Measurements from ENCODE around the gene ALDH16A1. TPM values are rescaled to one million over a fixed set of nuclear protein-coding genes. Genes with fewer than 3 reads are reported as not detected.

ALDH16A1 gene
- total and polyA plus RNA-seq, 2 donors: 28.5 to 51.6 TPM

DNA sequence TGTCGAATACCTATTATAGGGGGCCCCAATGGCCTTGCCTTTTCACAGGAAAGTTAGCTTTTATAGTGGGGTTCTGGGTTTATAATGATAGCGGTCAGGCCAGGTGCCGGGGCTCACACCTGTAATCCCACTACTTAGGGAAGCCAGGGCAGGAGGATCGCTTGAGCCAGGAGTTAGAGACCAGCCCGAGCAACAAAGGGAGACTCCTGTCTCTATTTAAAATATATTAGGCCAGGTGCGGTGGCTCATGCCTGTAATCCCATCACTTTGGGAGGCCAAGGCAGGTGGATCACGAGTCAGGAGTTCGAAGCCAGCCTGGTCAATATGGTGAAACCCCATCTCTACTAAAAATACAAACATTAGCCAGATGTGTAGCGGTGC, 50.5 kb downstream of the ALDH16A1 start:
- peaks cover 0 to 2% of the 10 kb centered on the region in 2 donors for H3K27me3 ChIP-seq (ENCODE audit: control insufficient read depth in 2 of 2, insufficient read depth in 1 of 2, low read length in 1 of 2)
- H3K4me1 ChIP-seq (ENCODE audit: control insufficient read depth in 2 of 2, insufficient read depth in 2 of 2, low read length in 2 of 2): peaks cover 12 to 56% of the 10 kb centered on the region in 2 donors
- H3K9me3 ChIP-seq (ENCODE audit: control insufficient read depth in 2 of 2, insufficient read depth in 1 of 2, low read length in 1 of 2): peaks cover 0 to 5% of the 10 kb centered on the region in 2 donors
- H3K4me3 ChIP-seq (ENCODE audit: low read length in 2 of 2): no peak overlapping the region
- DNase-seq (ENCODE audit: low read depth in 6 of 9, low spot score in 9 of 9): no peak
- peaks cover 12 to 18% of the 10 kb centered on the region in 2 donors for H3K36me3 ChIP-seq (ENCODE audit: control insufficient read depth in 2 of 2, insufficient read depth in 2 of 2, low read length in 1 of 2)
- WGBS: 92% methylated on average over 9 of the region's 9 CpGs
- H3K27ac ChIP-seq (ENCODE audit: low read depth in 1 of 2, low read length in 1 of 2): no peak overlapping the region

DNA sequence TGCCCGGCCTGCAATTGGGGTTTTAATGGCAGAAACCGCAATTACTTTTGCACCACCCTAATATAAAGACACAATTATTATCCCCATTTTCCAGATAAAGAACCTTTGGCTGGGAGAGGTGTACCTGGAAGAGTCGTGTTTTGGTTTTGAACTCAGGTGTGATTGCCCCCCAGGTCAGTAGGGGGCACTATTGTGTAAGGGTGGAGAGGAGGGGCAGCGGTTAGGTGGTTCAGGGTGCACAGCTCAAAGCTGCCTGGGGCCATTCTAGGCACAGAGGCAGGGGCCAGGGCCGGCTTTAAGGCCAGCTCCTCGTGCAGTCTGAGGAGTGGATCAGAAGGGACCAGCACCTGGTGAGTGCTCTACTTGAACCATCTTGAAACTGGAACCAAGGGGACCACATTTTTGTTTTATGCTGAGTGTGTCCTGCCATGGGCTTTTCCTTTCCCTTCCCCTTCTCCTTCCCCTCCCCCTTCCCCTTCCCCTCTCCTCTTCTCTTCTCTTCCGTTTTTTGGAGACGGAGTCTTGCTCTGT, 53.6 kb downstream of the ALDH16A1 start:
- H3K9me3 ChIP-seq (ENCODE audit: control insufficient read depth in 2 of 2, insufficient read depth in 1 of 2, low read length in 1 of 2): no peaks in the 10 kb centered on the region
- no peaks in the 10 kb centered on the region for H3K36me3 ChIP-seq (ENCODE audit: control insufficient read depth in 2 of 2, insufficient read depth in 2 of 2, low read length in 1 of 2)
- H3K4me3 ChIP-seq (ENCODE audit: low read length in 2 of 2): no peak overlapping the region
- H3K27me3 ChIP-seq (ENCODE audit: control insufficient read depth in 2 of 2, insufficient read depth in 1 of 2, low read length in 1 of 2): peaks cover 2 to 7% of the 10 kb centered on the region in 2 donors
- no peak overlapping the region for H3K27ac ChIP-seq (ENCODE audit: low read depth in 1 of 2, low read length in 1 of 2)
- peak in 7 of 9 donors; percentile 59 to 87 (median 74) for DNase-seq (ENCODE audit: low read depth in 6 of 9, low spot score in 9 of 9)
- peaks cover 2 to 32% of the 10 kb centered on the region in 2 donors for H3K4me1 ChIP-seq (ENCODE audit: control insufficient read depth in 2 of 2, insufficient read depth in 2 of 2, low read length in 2 of 2)
- WGBS: 26% methylated on average over 8 of the region's 8 CpGs

DNA sequence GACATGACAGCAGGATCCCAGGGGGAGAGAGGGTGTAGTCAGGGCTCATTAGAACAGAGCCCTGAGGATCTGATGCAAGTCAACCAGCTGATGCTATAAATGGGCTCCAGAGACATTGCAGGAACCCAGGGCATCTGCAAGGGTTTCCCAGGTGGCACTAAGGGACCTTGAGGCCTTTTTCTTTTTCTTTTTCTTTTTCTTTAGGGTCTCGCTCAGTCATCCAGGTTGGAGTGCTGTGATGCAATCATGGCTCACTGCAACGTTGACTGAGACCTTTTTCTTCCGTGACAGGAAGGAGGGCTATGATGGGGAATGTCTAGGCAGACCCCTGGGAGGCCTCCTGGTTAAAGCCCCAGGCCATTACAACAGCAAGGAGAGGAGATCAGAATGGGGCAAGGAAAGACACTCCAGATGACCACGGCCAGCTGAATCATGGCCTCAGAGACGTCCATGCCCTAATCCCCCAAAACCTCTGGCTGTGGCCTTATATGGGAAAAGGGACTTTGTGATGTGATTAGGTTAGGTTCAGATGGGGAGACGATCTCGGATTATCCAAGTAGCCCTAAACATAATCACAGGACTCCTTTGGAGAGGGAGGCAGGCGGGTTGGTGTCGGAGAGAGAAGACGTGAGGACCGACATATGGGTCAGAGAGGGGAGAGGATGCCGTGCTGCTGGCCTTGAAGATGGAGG, 54.9 kb downstream of the ALDH16A1 start:
- Histone ChIP-seq H3K4me1 (ENCODE audit: control insufficient read depth in 2 of 2, insufficient read depth in 2 of 2, low read length in 2 of 2) (peaks cover 2 to 32% of the 10 kb centered on the region in 2 donors), H3K36me3 (ENCODE audit: control insufficient read depth in 2 of 2, insufficient read depth in 2 of 2, low read length in 1 of 2) (no peaks in the 10 kb centered on the region), H3K4me3 (ENCODE audit: low read length in 2 of 2) (no peak overlapping the region), H3K9me3 (ENCODE audit: control insufficient read depth in 2 of 2, insufficient read depth in 1 of 2, low read length in 1 of 2) (no peaks in the 10 kb centered on the region), H3K27ac (ENCODE audit: low read depth in 1 of 2, low read length in 1 of 2) (no peak overlapping the region), H3K27me3 (ENCODE audit: control insufficient read depth in 2 of 2, insufficient read depth in 1 of 2, low read length in 1 of 2) (peaks cover 2 to 20% of the 10 kb centered on the region in 2 donors)
- WGBS: 95% methylated on average over 12 of the region's 12 CpGs
- DNase-seq (ENCODE audit: low read depth in 6 of 9, low spot score in 9 of 9): no peak

DNA sequence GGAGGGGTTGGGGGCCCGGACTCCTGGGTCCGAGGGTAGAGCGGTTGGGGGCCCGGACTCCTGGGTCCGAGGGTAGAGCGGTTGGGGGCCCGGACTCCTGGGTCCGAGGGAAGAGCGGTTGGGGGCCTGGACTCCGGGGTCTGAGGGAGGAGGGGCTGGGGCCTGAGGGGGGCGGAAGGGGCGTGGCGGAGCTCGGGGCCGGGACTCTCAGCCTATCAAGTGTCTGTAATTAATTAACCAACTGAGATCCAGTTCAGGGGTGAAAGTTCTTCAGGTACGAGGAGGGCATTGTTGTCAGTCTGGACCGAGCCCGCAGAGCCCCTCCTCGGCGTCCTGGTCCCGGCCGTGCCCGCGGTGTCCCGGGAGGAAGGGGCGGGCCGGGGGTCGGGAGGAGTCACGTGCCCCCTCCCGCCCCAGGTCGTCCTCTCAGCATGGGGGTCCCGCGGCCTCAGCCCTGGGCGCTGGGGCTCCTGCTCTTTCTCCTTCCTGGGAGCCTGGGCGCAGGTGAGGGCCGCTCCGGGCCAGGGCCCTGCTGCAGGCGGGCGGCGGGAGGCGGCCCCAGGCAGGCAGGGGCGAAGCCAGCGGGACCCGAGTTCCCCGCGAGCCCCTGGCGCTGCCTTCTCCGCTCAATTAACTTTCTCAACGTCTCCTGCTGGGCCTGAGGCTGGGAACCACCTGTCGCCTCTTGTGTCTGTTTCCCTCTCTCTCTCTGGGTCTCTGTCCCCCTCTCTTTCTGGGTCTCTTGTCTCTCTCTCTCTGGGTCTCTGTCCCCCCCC, 60.1 kb downstream of the ALDH16A1 start:
- peak overlapping the region; percentile 55 to 64 for H3K27ac ChIP-seq (ENCODE audit: low read depth in 1 of 2, low read length in 1 of 2)
- H3K4me1 ChIP-seq (ENCODE audit: control insufficient read depth in 2 of 2, insufficient read depth in 2 of 2, low read length in 2 of 2): peaks cover 3 to 36% of the 10 kb centered on the region in 2 donors
- peaks cover 0 to 33% of the 10 kb centered on the region in 2 donors for H3K27me3 ChIP-seq (ENCODE audit: control insufficient read depth in 2 of 2, insufficient read depth in 1 of 2, low read length in 1 of 2)
- DNase-seq (ENCODE audit: low read depth in 6 of 9, low spot score in 9 of 9): peak in 1 of 9 donors; percentile 51
- under 1% methylated on average over 50 of the region's 50 CpGs for WGBS
- H3K36me3 ChIP-seq (ENCODE audit: control insufficient read depth in 2 of 2, insufficient read depth in 2 of 2, low read length in 1 of 2): peaks cover 0 to 2% of the 10 kb centered on the region in 2 donors
- H3K9me3 ChIP-seq (ENCODE audit: control insufficient read depth in 2 of 2, insufficient read depth in 1 of 2, low read length in 1 of 2): no peaks in the 10 kb centered on the region
- H3K4me3 ChIP-seq (ENCODE audit: low read length in 2 of 2): peak overlapping the region; percentile 61 to 83

DNA sequence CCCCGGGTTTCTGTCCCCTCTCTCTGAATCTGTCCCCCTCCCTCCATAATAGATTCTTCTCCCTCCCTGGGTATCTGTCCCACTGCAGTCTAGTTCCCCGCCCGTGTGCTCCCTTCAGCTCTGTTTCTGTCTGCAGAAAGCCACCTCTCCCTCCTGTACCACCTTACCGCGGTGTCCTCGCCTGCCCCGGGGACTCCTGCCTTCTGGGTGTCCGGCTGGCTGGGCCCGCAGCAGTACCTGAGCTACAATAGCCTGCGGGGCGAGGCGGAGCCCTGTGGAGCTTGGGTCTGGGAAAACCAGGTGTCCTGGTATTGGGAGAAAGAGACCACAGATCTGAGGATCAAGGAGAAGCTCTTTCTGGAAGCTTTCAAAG, 60.7 kb downstream of the ALDH16A1 start:
- DNase-seq (ENCODE audit: low read depth in 6 of 9, low spot score in 9 of 9): no peak
- H3K4me3 ChIP-seq (ENCODE audit: low read length in 2 of 2): peak overlapping the region; percentile 61 to 83
- H3K36me3 ChIP-seq (ENCODE audit: control insufficient read depth in 2 of 2, insufficient read depth in 2 of 2, low read length in 1 of 2): peaks cover 0 to 2% of the 10 kb centered on the region in 2 donors
- WGBS: 75% methylated on average over 12 of the region's 12 CpGs
- H3K4me1 ChIP-seq (ENCODE audit: control insufficient read depth in 2 of 2, insufficient read depth in 2 of 2, low read length in 2 of 2): peaks cover 3 to 36% of the 10 kb centered on the region in 2 donors
- no peaks in the 10 kb centered on the region for H3K9me3 ChIP-seq (ENCODE audit: control insufficient read depth in 2 of 2, insufficient read depth in 1 of 2, low read length in 1 of 2)
- H3K27me3 ChIP-seq (ENCODE audit: control insufficient read depth in 2 of 2, insufficient read depth in 1 of 2, low read length in 1 of 2): peaks cover 0 to 33% of the 10 kb centered on the region in 2 donors
- peak overlapping the region; percentile 17 to 52 for H3K27ac ChIP-seq (ENCODE audit: low read depth in 1 of 2, low read length in 1 of 2)

DNA sequence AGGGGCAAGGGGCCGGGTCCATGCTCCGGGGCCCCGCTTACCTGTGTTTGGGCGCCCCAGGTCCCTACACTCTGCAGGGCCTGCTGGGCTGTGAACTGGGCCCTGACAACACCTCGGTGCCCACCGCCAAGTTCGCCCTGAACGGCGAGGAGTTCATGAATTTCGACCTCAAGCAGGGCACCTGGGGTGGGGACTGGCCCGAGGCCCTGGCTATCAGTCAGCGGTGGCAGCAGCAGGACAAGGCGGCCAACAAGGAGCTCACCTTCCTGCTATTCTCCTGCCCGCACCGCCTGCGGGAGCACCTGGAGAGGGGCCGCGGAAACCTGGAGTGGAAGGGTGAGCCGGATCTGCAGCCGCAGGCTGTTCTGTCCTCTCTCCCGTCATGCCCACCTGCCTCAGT, 61.1 kb downstream of the ALDH16A1 start:
- no peak for DNase-seq (ENCODE audit: low read depth in 6 of 9, low spot score in 9 of 9)
- Histone ChIP-seq H3K27me3 (ENCODE audit: control insufficient read depth in 2 of 2, insufficient read depth in 1 of 2, low read length in 1 of 2) (peaks cover 0 to 33% of the 10 kb centered on the region in 2 donors), H3K27ac (ENCODE audit: low read depth in 1 of 2, low read length in 1 of 2) (peak overlapping the region in 1 of 2 donors; percentile 13), H3K4me1 (ENCODE audit: control insufficient read depth in 2 of 2, insufficient read depth in 2 of 2, low read length in 2 of 2) (peaks cover 3 to 36% of the 10 kb centered on the region in 2 donors), H3K9me3 (ENCODE audit: control insufficient read depth in 2 of 2, insufficient read depth in 1 of 2, low read length in 1 of 2) (no peaks in the 10 kb centered on the region), H3K4me3 (ENCODE audit: low read length in 2 of 2) (peak overlapping the region; percentile 61 to 83), H3K36me3 (ENCODE audit: control insufficient read depth in 2 of 2, insufficient read depth in 2 of 2, low read length in 1 of 2) (peaks cover 0 to 2% of the 10 kb centered on the region in 2 donors)
- WGBS: 92% methylated on average over 21 of the region's 21 CpGs

DNA sequence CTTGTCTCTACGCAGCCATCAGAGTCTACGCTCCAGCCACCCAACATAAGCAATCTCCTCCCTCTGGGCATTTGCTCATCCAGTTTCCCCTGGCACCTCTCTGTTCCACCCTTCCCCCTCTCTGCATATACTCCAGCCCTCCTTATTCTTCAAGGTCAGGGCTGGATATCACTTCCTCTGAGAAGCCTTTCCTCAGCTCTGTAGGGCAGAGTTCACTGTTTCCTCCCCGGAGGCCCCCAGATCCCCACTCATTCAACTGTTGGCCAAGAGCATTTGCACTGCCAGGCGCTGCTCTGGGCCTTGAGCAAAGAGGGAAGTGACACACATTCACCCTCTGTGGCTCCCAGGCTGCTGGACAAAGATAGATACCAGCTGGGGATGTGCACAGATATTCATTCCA, 62.7 kb downstream of the ALDH16A1 start:
- 58% methylated on average over 4 of the region's 4 CpGs for WGBS
- H3K4me3 ChIP-seq (ENCODE audit: low read length in 2 of 2): no peak overlapping the region
- peaks cover 0 to 5% of the 10 kb centered on the region in 2 donors for H3K36me3 ChIP-seq (ENCODE audit: control insufficient read depth in 2 of 2, insufficient read depth in 2 of 2, low read length in 1 of 2)
- no peak for DNase-seq (ENCODE audit: low read depth in 6 of 9, low spot score in 9 of 9)
- peak overlapping the region in 1 of 2 donors; percentile 4 for H3K27ac ChIP-seq (ENCODE audit: low read depth in 1 of 2, low read length in 1 of 2)
- H3K27me3 ChIP-seq (ENCODE audit: control insufficient read depth in 2 of 2, insufficient read depth in 1 of 2, low read length in 1 of 2): peaks cover 0 to 33% of the 10 kb centered on the region in 2 donors
- H3K9me3 ChIP-seq (ENCODE audit: control insufficient read depth in 2 of 2, insufficient read depth in 1 of 2, low read length in 1 of 2): no peaks in the 10 kb centered on the region
- H3K4me1 ChIP-seq (ENCODE audit: control insufficient read depth in 2 of 2, insufficient read depth in 2 of 2, low read length in 2 of 2): peaks cover 3 to 36% of the 10 kb centered on the region in 2 donors

DNA sequence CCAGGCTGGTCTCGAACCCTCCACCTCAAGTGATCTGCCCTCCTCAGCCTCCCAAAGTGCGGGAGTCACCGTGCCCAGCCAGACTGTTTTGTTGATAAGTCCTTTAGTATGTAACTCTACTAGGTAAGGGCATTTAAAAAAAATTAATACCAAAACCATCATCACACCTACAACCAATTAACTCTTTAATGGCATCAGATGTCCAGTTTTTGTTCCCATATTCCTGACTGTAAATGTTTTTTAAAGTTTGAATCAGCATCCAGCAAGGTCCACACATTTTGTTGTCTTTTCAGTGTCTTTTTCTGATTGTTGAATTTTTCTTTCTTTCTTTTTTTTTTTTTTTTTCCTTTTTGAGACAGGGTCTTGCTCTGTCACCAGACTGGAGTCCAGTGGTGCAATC, 65.0 kb downstream of the ALDH16A1 start:
- Histone ChIP-seq H3K4me1 (ENCODE audit: control insufficient read depth in 2 of 2, insufficient read depth in 2 of 2, low read length in 2 of 2) (peaks cover 3 to 18% of the 10 kb centered on the region in 2 donors), H3K27me3 (ENCODE audit: control insufficient read depth in 2 of 2, insufficient read depth in 1 of 2, low read length in 1 of 2) (peaks cover 0 to 13% of the 10 kb centered on the region in 2 donors), H3K27ac (ENCODE audit: low read depth in 1 of 2, low read length in 1 of 2) (no peak overlapping the region), H3K9me3 (ENCODE audit: control insufficient read depth in 2 of 2, insufficient read depth in 1 of 2, low read length in 1 of 2) (no peaks in the 10 kb centered on the region), H3K4me3 (ENCODE audit: low read length in 2 of 2) (no peak overlapping the region), H3K36me3 (ENCODE audit: control insufficient read depth in 2 of 2, insufficient read depth in 2 of 2, low read length in 1 of 2) (peaks cover 0 to 7% of the 10 kb centered on the region in 2 donors)
- no peak for DNase-seq (ENCODE audit: low read depth in 6 of 9, low spot score in 9 of 9)
- 98% methylated on average over 3 of the region's 3 CpGs for WGBS
